Iris pigment epithelial cell (primary cell): Measurements from ENCODE around the gene CGN.

ENCODE experiments used
- DNase-seq: peaks from one replicate; pipeline ENCODE4 v3.0.0-alpha.2; 2011; ENCODE audit warnings: low read depth

Gene CGN

GRCh38 chr1:151526735-151527525 lies 15.7 kb downstream of the CGN start:
- no peak for DNase-seq

GRCh38 chr1:151529211-151529702 lies 18.1 kb downstream of the CGN start:
- DNase-seq, result no peak

- DNase-seq, result no peak
Observed at GRCh38 chr1:151529781-151530180, 18.6 kb downstream of the CGN start.

- no peak for DNase-seq
Observed at GRCh38 chr1:151530461-151530860, 19.3 kb downstream of the CGN start.

- no peak for DNase-seq
Observed at GRCh38 chr1:151533870-151534269, 22.7 kb downstream of the CGN start.

GRCh38 chr1:151534662-151535278 lies 23.6 kb downstream of the CGN start:
- DNase-seq, result peak; percentile 71

- DNase-seq, result no peak
Observed at GRCh38 chr1:151535326-151536271, 24.4 kb downstream of the CGN start.

GRCh38 chr1:151536499-151536898 lies 25.3 kb downstream of the CGN start:
- no peak for DNase-seq

GRCh38 chr1:151537112-151537511 lies 25.9 kb downstream of the CGN start:
- peak; percentile 99 for DNase-seq

- peak; percentile 96 for DNase-seq
Observed at GRCh38 chr1:151539321-151540020, 28.3 kb downstream of the CGN start.

- peak; percentile 89 for DNase-seq
Observed at GRCh38 chr1:151540021-151540981, 29.1 kb downstream of the CGN start, which contains the start of gene TUFT1. TSS of gene TUFT1 (plus strand) at chr1:151540309. CDS start at chr1:151540367, 58 bp downstream.

- DNase-seq, result peak; percentile 30
Observed at GRCh38 chr1:151540982-151541377, 29.8 kb downstream of the CGN start.

GRCh38 chr1:151541752-151542151 lies 30.6 kb downstream of the CGN start:
- DNase-seq, result no peak

GRCh38 chr1:151542710-151543129 lies 31.5 kb downstream of the CGN start:
- peak; percentile 67 for DNase-seq

- DNase-seq, result no peak
Observed at GRCh38 chr1:151545542-151545941, 34.4 kb downstream of the CGN start.

GRCh38 chr1:151546011-151546925 lies 35.1 kb downstream of the CGN start:
- no peak for DNase-seq

- peak; percentile 92 for DNase-seq
Observed at GRCh38 chr1:151547119-151547899, 36.1 kb downstream of the CGN start.

- no peak for DNase-seq
Observed at GRCh38 chr1:151547900-151548230, 36.7 kb downstream of the CGN start.

GRCh38 chr1:151549199-151549598 lies 38.0 kb downstream of the CGN start:
- no peak for DNase-seq
